Islet precursor cell (in vitro differentiated cells): ENCODE data around the gene ANKRD1.

Experiments
- DNase-seq: peaks from one replicate; pipeline ENCODE4 v3.0.0-alpha.2; 2018

Gene ANKRD1

GRCh38 chr10:90930971-90931871 is 10.3 kb upstream of the ANKRD1 start:
- peak; percentile 99 for DNase-seq

GRCh38 chr10:90930070-90930837 is 9.4 kb upstream of the ANKRD1 start:
- peak; percentile 95 for DNase-seq

- DNase-seq = no peak
Observed at GRCh38 chr10:90929179-90929578, 8.3 kb upstream of the ANKRD1 start.

GRCh38 chr10:90927293-90927692 is 6.4 kb upstream of the ANKRD1 start:
- DNase-seq = no peak

GRCh38 chr10:90925079-90926029 is 4.5 kb upstream of the ANKRD1 start:
- no peak for DNase-seq

GRCh38 chr10:90924552-90924951 is 3.7 kb upstream of the ANKRD1 start:
- no peak for DNase-seq

- no peak for DNase-seq
Observed at GRCh38 chr10:90923111-90923731, 2.3 kb upstream of the ANKRD1 start.

- no peak for DNase-seq
Observed at GRCh38 chr10:90921906-90922305, 1.0 kb upstream of the ANKRD1 start.

- DNase-seq = no peak
Observed at GRCh38 chr10:90919683-90920574, 958 bp downstream of the ANKRD1 start.

GRCh38 chr10:90917968-90918318 is 2.9 kb downstream of the ANKRD1 start:
- no peak for DNase-seq

GRCh38 chr10:90917238-90917967 is 3.5 kb downstream of the ANKRD1 start:
- DNase-seq = no peak

- no peak for DNase-seq
Observed at GRCh38 chr10:90916392-90917237, 4.3 kb downstream of the ANKRD1 start.

- DNase-seq = no peak
Observed at GRCh38 chr10:90915766-90916075, 5.2 kb downstream of the ANKRD1 start.

- DNase-seq = no peak
Observed at GRCh38 chr10:90914992-90915765, 5.7 kb downstream of the ANKRD1 start.

GRCh38 chr10:90913774-90914420 is 7.0 kb downstream of the ANKRD1 start:
- peak; percentile 66 for DNase-seq

GRCh38 chr10:90912854-90913479 is 7.9 kb downstream of the ANKRD1 start:
- DNase-seq = peak; percentile 59

- no peak for DNase-seq
Observed at GRCh38 chr10:90912174-90912573, 8.7 kb downstream of the ANKRD1 start.
